Kidney (tissue), 14 donors: ENCODE measurements around the gene HOXB3. TPM values are rescaled to one million over a fixed set of nuclear protein-coding genes. Genes with fewer than 3 reads are reported as not detected.

Experiments
- DNase-seq, 5 donors: peaks; one replicate each; pipeline ENCODE4 v3.0.0-alpha.2; 2013 to 2020
- FAIRE-seq: peaks from 2 replicates; lab custom pipeline; 2012; peaks lifted over from hg19 to GRCh38; lab: Jason Lieb, UNC
- H3K27ac ChIP-seq, 2 donors: one replicate each; pipeline ENCODE4 v1.7.0; 2013; ENCODE audit warnings: low read depth in 2 of 2, low read length in 2 of 2, inconsistent platforms in 1 of 2
- H3K27me3 ChIP-seq: one replicate; pipeline ENCODE4 v1.7.1; 2013; ENCODE audit warnings: low read length, inconsistent platforms; ENCODE audit not compliant: control insufficient read depth, insufficient read depth
- H3K36me3 ChIP-seq, 3 donors: one replicate each; pipeline versions ENCODE4 v1.7.0 to v1.7.1; 2013; ENCODE audit warnings: low read length in 3 of 3, control low read depth in 1 of 3, inconsistent platforms in 1 of 3; ENCODE audit not compliant: insufficient read depth in 3 of 3, control insufficient read depth in 2 of 3
- H3K4me1 ChIP-seq, 3 donors: one replicate each; pipeline versions ENCODE4 v1.7.0 to v1.7.1; 2013; ENCODE audit warnings: low read length in 3 of 3, inconsistent platforms in 1 of 3, low read depth in 1 of 3; ENCODE audit not compliant: control insufficient read depth in 2 of 3, insufficient read depth in 2 of 3
- H3K4me3 ChIP-seq, 3 donors: one replicate each; pipeline versions ENCODE4 v1.7.0 to v1.8.1; 2013; ENCODE audit warnings: low read length in 3 of 3, control low read depth in 1 of 3, inconsistent platforms in 1 of 3
- H3K9ac ChIP-seq, 3 donors: one replicate each; pipeline versions ENCODE4 v1.7.0 to v1.7.1; 2013; ENCODE audit warnings: low read length in 3 of 3, control low read depth in 1 of 3, inconsistent platforms in 1 of 3
- H3K9me3 ChIP-seq, 3 donors: one replicate each; pipeline versions ENCODE4 v1.7.0 to v1.7.1; 2013; ENCODE audit warnings: low read length in 3 of 3, control low read depth in 1 of 3, inconsistent platforms in 1 of 3; ENCODE audit not compliant: control insufficient read depth in 2 of 3, insufficient read depth in 1 of 3
- intact Hi-C: fragments of 100-400 bp; cut with DNase I; formaldehyde crosslinking; loops from one replicate; pipeline ENCODE4 v1.11.1; 2022
- polyA plus RNA-seq: library from polyadenylated mRNA; stranded (reverse); fragments of 350-450 nt; fragmentation: Illumina TruSeq; extraction: RNeasy Lipid Tissue Mini Kit (QIAGEN cat#74804); gene quantifications from one replicate; pipeline ENCODE4 v1.2.3, GENCODE V29; 2014; ENCODE audit warnings: low read depth, low replicate concordance; ENCODE audit not compliant: insufficient read depth
- total RNA-seq: library from RNA; stranded (reverse); fragmentation: NEBNext Ultra II Directional; extraction: Animal tissue kit (Norgen Biotek cat#: 25700); gene quantifications from one replicate; pipeline ENCODE4 v1.2.1, GENCODE V29; 2021
- TF ChIP-seq, protein P1 (sequence below): IDR thresholded peaks from 3 replicates; pipeline ENCODE4 v1.5.1; 2012; ENCODE audit warnings: mild to moderate bottlenecking, moderate library complexity, borderline replicate concordance; ENCODE audit not compliant: insufficient read depth; ENCODE audit errors: extremely low read depth
- donor health status: control.
- donor health status: control.
- donor health status: control.
- donor health status: control.
- donor health status: control.
- donor health status: DM: yes; HTN: yes; CAD: no.
- donor health status: Normal renal cell carcinoma (clear cell type).

Gene HOXB3
- total and polyA plus RNA-seq, 2 donors from 2014 or later: 12.1 to 99.0 TPM

DNA sequence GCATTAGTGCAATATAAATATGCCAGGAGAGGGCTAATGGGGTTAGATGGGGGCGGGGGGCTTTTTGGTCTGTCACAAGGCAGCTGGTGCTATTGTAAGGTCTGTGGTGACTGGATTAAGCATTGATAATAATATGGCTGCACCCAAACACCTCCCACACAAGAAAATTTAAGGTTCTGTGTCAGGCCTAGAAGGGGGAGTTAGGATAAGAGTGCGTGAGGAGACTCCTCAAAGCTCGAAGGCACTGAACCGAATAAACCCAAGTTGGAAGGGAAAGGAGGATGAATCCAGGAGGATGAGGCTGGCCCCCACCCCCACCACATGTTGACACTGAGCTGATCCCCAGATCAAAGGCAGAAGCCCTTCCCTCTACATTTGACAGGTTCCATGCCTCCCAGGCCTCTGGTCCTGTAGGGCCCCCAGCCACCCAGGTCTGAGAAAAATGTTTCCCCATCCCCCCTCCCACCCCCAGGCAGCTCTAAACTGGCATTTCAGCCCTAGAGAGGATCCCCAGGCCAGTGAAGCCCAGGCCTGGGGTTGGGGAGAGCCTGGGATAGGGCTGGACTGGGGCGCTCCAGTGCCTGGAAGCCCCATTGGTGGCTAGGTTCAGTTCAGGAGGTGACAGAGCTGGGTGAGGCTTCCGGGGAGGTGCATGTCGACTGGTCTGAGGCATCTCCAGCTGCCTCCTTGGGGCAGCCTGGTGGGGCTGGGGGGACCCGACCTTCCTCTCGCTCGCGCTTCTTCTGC lies 60.9 kb downstream of the HOXB3 start:
- H3K9ac ChIP-seq: no peak overlapping the region
- FAIRE-seq: no peak
- TF ChIP-seq, protein P1, sequence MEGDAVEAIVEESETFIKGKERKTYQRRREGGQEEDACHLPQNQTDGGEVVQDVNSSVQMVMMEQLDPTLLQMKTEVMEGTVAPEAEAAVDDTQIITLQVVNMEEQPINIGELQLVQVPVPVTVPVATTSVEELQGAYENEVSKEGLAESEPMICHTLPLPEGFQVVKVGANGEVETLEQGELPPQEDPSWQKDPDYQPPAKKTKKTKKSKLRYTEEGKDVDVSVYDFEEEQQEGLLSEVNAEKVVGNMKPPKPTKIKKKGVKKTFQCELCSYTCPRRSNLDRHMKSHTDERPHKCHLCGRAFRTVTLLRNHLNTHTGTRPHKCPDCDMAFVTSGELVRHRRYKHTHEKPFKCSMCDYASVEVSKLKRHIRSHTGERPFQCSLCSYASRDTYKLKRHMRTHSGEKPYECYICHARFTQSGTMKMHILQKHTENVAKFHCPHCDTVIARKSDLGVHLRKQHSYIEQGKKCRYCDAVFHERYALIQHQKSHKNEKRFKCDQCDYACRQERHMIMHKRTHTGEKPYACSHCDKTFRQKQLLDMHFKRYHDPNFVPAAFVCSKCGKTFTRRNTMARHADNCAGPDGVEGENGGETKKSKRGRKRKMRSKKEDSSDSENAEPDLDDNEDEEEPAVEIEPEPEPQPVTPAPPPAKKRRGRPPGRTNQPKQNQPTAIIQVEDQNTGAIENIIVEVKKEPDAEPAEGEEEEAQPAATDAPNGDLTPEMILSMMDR: no peak
- no peak overlapping the region for H3K4me3 ChIP-seq
- H3K27ac ChIP-seq: peak overlapping the region in 1 of 2 donors; percentile 13
- H3K9me3 ChIP-seq: no peaks in the 10 kb centered on the region
- intact Hi-C loops: no loop called here
- no peaks in the 10 kb centered on the region for H3K27me3 ChIP-seq
- H3K4me1 ChIP-seq: peaks cover 3 to 4% (median 3%) of the 10 kb centered on the region in 3 donors
- H3K36me3 ChIP-seq: no peaks in the 10 kb centered on the region
- DNase-seq: peak in 4 of 5 donors; percentile 67 to 84 (median 77)

DNA sequence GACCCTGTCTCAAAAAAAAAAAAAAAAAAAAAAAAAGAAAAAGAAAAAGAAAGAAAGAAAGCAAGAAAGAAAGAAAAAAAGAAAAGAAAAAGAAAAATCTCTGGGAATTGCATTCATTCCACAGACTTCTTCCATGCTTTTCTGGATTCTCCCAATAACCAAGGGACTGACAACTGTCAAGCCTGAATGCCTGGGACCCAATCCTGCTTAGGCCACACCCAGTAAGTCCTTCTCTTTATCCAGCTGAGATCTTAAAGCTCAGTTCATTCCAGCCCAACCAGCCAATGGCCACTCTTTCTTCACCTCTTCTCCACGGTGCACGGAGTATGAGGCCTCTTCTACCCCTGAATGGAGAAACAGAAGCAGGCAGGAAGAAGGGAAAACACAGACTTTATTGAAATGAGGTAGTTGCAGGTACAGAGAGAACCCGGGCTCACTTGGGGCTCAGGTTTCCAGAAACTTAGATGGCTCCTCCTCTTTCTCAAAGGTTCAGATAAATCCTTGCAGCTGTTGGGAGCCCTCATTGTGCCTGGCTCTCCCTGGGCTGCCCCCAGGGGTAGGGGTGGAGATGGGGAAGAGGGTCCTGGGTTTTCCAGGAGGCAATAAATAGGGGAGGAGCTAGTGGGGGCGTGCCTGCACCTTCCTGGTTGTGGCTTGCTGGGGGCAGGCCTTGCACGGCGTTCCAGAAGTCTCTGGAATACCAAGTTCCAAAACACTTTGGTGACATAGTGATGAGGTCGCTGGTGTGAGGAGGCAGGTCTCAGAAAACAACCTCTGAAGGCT lies 61.7 kb downstream of the HOXB3 start:
- Histone ChIP-seq H3K4me1 (peaks cover 3 to 4% (median 3%) of the 10 kb centered on the region in 3 donors), H3K4me3 (peak overlapping the region in 1 of 3 donors; percentile 18), H3K27me3 (no peaks in the 10 kb centered on the region), H3K9ac (peak overlapping the region in 1 of 3 donors; percentile 3), H3K27ac (peak overlapping the region; percentile 13 to 72), H3K36me3 (no peaks in the 10 kb centered on the region), H3K9me3 (no peaks in the 10 kb centered on the region)
- TF ChIP-seq, protein P1: no peak
- intact Hi-C loops: no loop called here
- DNase-seq: peak in 4 of 5 donors; percentile 73 to 86 (median 80)
- FAIRE-seq: no peak

DNA sequence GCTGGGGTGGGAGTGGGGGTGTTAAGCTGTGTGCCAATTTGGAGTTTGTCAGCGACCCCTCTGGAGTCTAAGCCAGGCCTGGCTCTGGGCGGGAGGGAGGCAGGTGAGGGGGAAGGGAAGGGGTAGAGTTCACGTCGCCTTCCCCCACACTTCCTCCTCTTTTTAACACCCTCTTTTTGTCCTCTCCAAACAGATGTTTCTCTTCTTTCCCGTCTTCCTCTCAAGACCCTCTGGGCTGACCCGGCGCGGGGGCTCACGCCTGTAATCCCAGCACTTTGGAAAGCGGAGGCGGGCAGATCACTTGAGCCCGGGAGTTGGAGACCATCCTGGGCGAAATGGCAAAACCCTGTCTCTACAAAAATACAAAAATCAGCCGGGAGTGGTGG lies 62.5 kb downstream of the HOXB3 start:
- TF ChIP-seq, protein P1: no peak
- H3K4me1 ChIP-seq: peaks cover 3 to 11% (median 3%) of the 10 kb centered on the region in 3 donors
- H3K27ac ChIP-seq: peak overlapping the region; percentile 82
- H3K27me3 ChIP-seq: no peaks in the 10 kb centered on the region
- no peaks in the 10 kb centered on the region for H3K36me3 ChIP-seq
- intact Hi-C loops: no loop called here
- FAIRE-seq (no peak), DNase-seq (peak in 3 of 5 donors; percentile 87 to 90 (median 89))
- H3K4me3 ChIP-seq: no peak overlapping the region
- peak overlapping the region in 1 of 3 donors; percentile 67 for H3K9ac ChIP-seq
- H3K9me3 ChIP-seq: no peaks in the 10 kb centered on the region
